Hippocampal formation (tissue), 2 donors: ENCODE data around the gene MMP17.
"Not testable (repeated sequence)": the region's sequence is repeated elsewhere in the genome, so short reads cannot be mapped to it uniquely, and the experiment has no call there.

Source experiments
- DNase-seq, 2 donors: peaks; one replicate each; lab custom pipeline; 2025; lab: John Stamatoyannopoulos, UW

MMP17 gene

DNA sequence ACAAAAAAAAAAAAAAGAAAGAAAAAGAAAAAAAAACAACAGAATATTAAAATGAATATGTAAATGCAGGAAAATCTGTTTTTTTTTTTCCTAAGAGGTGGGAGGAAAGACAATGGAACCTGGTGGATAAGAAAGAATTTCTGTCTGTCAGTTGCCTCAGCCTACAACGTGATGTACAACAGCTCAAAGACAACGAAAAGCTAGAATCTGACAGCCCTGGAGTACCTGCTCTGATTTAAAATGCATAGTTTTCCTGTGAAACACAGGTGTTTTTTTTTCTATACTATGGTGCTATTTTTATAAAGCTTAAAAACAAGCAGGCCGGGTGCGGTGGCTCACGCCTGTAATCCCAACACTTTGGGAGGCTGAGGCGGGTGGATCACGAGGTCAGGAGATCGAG lies 36.3 kb downstream of the MMP17 start:
- no peak for DNase-seq

DNA sequence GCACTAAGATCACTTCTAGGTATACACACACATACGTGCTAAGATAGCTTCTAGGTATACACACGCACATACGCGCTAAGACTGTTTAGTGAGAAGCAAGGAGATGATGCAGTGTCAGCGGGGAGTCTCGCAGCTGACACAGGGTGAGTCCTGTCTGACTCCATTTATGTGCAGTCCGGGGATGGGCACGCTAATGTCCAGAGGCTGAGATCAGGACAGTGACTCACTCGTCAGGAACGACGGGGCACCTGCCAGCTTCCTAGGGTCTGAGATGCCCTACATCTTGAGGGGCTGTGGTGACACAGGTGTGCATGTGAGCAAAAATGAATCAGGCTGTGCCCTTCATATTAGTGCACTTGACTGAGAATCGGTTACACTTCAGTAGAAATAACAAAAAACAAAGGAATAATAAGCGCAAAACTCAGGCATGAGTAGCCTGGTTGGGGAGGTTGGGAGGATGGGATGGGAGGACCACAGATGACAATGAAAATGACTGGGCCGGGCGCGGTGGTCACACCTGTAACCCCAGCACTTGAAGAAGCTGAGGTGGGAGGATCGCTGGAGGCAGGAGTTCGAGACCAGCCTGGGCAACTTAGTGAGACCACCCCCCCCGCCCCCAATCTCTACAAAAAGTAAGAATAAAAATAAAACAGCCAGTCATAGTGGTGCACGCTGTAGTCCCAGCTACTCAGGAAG lies 37.1 kb downstream of the MMP17 start:
- DNase-seq, result no peak

DNA sequence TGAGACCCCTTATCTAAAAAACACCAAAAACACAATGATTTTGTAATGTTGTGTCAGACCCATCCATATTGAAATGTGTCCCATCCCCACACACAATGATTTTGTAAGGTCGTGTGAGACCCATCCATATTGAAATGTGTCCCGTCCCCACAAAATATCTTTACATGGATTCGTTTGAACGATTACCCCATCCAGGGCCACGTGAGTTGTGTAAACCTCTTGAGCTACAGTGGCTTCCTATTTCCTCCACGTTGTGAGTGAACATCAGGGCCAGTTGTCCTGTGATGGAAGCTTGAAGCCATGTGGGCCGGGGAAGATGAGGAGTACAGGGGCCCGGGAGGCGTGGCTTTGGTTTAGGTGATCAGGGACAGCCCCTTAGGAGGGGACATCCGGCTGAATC lies 39.3 kb downstream of the MMP17 start:
- DNase-seq, result no peak

- no peak for DNase-seq
Observed at GRCh38 chr12:131867891-131868675, 39.9 kb downstream of the MMP17 start.

DNA sequence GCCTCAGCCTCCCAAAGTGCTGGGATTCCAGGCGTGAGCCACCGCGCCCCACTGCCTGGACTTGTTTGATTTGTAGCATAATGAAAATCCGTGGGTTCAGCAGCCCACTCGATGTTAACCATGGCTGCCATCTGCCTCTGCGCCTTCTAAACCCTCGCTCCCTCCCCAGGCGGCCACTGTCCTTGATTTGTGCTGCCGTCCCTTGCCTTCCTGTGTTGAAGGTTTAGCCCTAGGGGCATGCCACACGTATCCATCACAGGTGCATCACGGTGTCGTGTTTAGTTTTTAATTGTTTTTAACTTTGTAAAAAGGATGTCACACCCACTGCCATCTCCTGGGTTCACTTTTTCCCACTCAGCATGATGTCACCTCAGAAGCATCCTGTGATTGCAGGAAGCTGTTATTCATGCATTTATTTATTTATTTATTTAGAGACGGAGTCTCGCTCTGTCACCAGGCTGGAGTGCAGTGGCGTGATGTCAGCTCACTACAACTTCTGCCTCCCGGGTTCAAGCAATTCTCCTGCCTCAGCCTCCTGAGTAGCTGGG lies 41.8 kb downstream of the MMP17 start:
- no peak for DNase-seq

DNA sequence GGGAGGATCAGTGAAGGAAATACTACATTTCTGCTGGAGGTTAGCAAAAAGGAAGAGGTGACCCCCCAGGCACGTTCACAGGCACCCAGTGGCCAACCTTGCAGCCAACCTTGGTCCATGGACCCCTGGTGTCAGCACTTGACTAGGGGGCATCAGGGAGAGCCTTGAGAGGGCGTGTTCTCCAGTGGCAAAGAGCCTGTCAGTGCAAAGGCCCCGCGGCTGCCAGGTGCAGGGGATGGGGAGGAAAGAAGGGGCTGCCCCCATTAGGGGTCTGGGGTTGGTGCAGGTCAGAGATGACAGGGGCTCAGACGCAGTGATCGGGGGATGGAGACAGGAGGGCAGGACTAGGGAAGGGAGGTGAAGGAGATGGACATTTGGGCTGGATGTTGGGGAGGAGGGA lies 43.5 kb downstream of the MMP17 start:
- DNase-seq, result no peak

DNA sequence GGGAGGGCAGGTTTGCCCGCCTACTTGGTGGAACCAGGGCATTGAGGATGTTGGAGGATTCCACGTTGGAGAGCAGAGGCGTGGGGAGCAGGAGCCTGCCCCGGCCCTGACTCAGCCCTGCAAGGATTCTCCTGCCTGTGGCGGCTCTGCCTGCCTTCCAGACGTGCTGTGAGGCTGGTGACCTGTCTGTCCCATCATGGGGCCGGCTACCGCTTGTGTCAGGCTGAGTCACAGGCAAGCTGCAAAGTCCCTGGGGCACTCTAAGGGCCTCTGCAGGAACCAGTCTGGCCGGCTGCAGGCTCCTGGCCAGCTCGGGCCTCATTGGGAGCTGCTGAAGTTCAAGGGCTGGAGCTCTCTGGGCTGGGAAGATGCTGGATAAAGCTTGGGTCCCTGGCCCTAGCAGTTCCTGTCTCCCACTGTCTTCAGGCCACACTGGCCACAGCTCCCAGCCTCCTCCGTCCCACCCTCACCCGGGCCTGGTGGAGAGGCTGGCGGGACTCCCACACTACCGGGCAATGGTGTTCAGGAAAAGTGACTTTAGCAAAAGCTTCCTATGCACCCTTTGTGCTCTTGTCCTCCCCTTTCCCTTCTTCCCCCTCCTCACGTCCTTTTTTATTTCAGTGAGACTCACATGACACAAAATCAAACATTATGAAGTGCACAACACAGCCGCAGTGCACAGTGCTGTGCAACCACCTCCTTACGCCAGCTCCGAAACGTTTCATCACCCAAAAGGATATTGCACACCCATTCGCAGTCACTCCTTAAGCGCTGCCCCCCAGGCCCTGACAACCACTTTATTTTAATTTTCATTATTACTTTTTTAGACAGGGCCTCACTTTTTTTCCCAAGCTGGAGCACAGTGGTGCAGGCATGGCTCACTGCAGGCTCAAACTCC lies 44.2 kb downstream of the MMP17 start:
- no peak for DNase-seq

DNA sequence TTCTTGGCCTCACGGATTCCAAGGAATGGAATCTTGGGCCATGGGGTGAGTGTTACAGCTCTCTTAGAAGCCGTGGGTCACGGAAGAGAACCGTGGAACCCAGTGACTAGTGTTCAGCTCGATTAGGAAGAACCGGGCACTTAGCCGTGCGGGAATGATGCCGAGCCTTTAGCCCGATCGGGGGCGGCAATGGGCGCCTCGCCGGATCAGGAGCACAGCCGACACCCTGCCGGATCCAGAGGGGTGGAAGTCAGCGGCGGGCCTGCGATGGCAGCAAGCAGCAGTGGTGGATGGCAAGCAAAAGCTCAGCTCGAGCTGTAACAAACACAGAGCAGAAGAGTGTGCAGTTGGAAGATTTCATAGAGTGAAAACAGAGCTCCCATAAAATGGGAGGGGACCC lies 45.1 kb downstream of the MMP17 start:
- no peak for DNase-seq

- not testable (repeated sequence) for DNase-seq
Observed at GRCh38 chr12:131874972-131875371, 46.8 kb downstream of the MMP17 start.

- not testable (repeated sequence) for DNase-seq
Observed at GRCh38 chr12:131877216-131877615, 49.0 kb downstream of the MMP17 start.

- DNase-seq, result not testable (repeated sequence)
Observed at GRCh38 chr12:131878436-131878835, 50.2 kb downstream of the MMP17 start.

DNA sequence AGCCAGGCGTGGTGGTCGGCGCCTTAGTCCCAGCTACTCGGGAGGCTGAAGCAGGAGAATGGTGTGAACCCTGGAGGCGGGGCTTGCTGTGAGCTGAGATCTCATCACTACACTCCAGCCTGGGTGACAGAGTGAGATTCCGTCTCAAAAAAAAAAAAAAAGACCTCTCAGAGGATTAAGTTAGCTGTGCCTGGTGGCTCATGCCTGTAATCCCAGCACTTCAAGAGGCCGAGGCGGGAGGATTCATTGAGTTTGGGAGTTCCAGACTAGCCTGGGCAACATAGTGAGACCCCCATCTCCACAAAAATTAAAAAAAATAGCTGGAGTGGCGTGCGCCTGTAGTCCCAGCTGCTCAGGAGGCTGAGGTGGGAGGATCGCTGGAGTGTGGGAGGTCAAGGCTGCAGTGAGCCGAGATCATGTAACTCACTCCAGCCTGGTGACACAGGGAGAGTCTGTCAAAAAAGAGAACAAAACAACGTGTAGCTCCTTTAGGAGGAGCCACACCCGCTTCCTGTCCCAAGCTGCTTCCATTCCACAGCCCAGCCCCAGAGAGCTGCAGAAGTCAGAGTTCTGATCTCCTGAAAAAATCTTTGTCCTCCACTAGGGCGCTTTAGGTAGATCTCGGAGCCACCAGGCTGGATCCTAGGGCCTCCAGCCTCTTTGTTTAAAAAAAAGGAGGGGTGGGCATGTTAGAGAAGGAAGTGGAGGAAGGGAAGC lies 54.8 kb downstream of the MMP17 start:
- no peak for DNase-seq

GRCh38 chr12:131883521-131883900 lies 55.3 kb downstream of the MMP17 start:
- DNase-seq, result no peak

- DNase-seq, result not testable (repeated sequence)
Observed at GRCh38 chr12:131885076-131885475, 56.9 kb downstream of the MMP17 start.

GRCh38 chr12:131885543-131886057 lies 57.4 kb downstream of the MMP17 start:
- no peak for DNase-seq

- not testable (repeated sequence) for DNase-seq
Observed at GRCh38 chr12:131891722-131892121, 63.5 kb downstream of the MMP17 start.

GRCh38 chr12:131892711-131893604 lies 64.8 kb downstream of the MMP17 start:
- DNase-seq, result no peak

DNA sequence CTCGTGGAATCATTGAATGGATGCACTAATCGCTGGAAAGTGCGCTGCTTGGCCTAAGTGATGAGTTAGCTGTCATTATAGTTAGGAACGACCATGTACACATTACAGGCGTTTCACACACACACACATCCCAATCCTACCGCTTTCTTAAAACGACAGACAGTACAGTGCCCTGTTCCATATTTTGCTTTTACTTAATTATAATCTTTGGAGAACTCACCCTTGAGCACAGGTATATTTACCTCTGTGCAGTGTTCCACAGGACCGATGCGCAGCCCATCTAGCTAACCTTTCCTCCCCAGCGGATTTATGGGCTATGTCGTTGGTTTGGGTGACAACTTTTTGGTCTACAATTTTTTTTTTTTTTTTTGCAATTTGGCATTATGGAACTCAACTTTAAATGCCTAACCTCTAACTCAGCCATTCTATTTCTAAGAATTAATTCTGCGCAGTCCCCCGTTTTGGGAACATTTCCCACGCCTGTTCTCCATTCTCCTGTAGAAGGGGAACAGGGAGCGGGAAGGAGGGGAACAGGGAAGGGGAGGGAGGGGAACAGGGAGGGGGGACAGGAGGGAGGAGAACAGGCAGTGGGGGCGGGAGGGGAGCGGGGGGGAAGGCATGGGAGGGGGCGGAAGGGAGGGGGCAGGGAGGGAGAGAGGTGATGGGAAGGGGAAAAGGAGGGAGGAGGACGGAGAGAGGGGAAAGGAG lies 65.6 kb downstream of the MMP17 start:
- no peak for DNase-seq

- DNase-seq, result peak; percentile 90
Observed at GRCh38 chr12:131894313-131894860, 66.2 kb downstream of the MMP17 start, which contains the start of gene ULK1. ULK1 (plus strand) TSS chr12:131894622; CDS start chr12:131895002, 380 bp downstream.
